Measurements from ENCODE around the gene NT5C1A.
A peak's percentile ranks its signal among the peaks of the same experiment; 100 is the strongest.

The NT5C1A gene

GRCh38 chr1:39668111-39668510 lies 3.8 kb downstream of the NT5C1A start:
- TF ChIP-seq EZH2phosphoT487 (IDR thresholded peaks at IDR 0.05; ENCODE audit: low read depth) (no peak), CTCF (IDR thresholded peaks at IDR 0.05; ENCODE audit: low read depth, low read length) (no peak)
- Histone ChIP-seq H3K27ac (ENCODE audit: low read length) (peak overlapping the region; percentile 93; the same call in 1 of the 2 replicates), H3K27me3 (ENCODE audit: low read depth, low read length) (no peaks in the 10 kb centered on the region), H3K9me3 (ENCODE audit: insufficient read depth, low read length) (no peaks in the 10 kb centered on the region), H3K9ac (ENCODE audit: low read length) (no peak overlapping the region), H3K4me1 (ENCODE audit: low read length) (peaks cover 48% of the 10 kb centered on the region), H4K20me1 (ENCODE audit: insufficient read depth, low read length) (no peaks in the 10 kb centered on the region), H3K79me2 (ENCODE audit: low read length) (no peaks in the 10 kb centered on the region), H3K36me3 (replicated peaks; ENCODE audit: low read depth, low read length) (no peaks in the 10 kb centered on the region), H2AFZ (ENCODE audit: low read depth, low read length) (no peak overlapping the region), H3K4me2 (ENCODE audit: low read length) (peak overlapping the region; percentile 75), H3K4me3 (ENCODE audit: low read length) (no peak overlapping the region)

- Histone ChIP-seq H3K27ac (ENCODE audit: low read length) (peak overlapping the region; percentile 93), H3K4me3 (ENCODE audit: low read length) (peak overlapping the region; percentile 49), H3K79me2 (ENCODE audit: low read length) (no peaks in the 10 kb centered on the region), H3K4me1 (ENCODE audit: low read length) (peaks cover 59% of the 10 kb centered on the region), H3K27me3 (ENCODE audit: low read depth, low read length) (no peaks in the 10 kb centered on the region), H3K9ac (ENCODE audit: low read length) (peak overlapping the region; percentile 48; the same call in 1 of the 2 replicates), H3K36me3 (replicated peaks; ENCODE audit: low read depth, low read length) (no peaks in the 10 kb centered on the region), H3K9me3 (ENCODE audit: insufficient read depth, low read length) (no peaks in the 10 kb centered on the region), H4K20me1 (ENCODE audit: insufficient read depth, low read length) (no peaks in the 10 kb centered on the region), H3K4me2 (ENCODE audit: low read length) (peak overlapping the region; percentile 75), H2AFZ (ENCODE audit: low read depth, low read length) (no peak overlapping the region)
- TF ChIP-seq EZH2phosphoT487 (IDR thresholded peaks at IDR 0.05; ENCODE audit: low read depth) (no peak), CTCF (IDR thresholded peaks at IDR 0.05; ENCODE audit: low read depth, low read length) (no peak)
Measured at GRCh38 chr1:39666772-39667171, 5.1 kb downstream of the NT5C1A start.

GRCh38 chr1:39663559-39663958 lies 8.3 kb downstream of the NT5C1A start:
- Histone ChIP-seq H3K4me1 (ENCODE audit: low read length) (peaks cover 51% of the 10 kb centered on the region), H2AFZ (ENCODE audit: low read depth, low read length) (no peak overlapping the region), H3K27ac (ENCODE audit: low read length) (no peak overlapping the region), H3K4me3 (ENCODE audit: low read length) (no peak overlapping the region), H3K9ac (ENCODE audit: low read length) (no peak overlapping the region), H3K79me2 (ENCODE audit: low read length) (no peaks in the 10 kb centered on the region), H3K9me3 (ENCODE audit: insufficient read depth, low read length) (no peaks in the 10 kb centered on the region), H3K27me3 (ENCODE audit: low read depth, low read length) (no peaks in the 10 kb centered on the region), H4K20me1 (ENCODE audit: insufficient read depth, low read length) (no peaks in the 10 kb centered on the region), H3K36me3 (replicated peaks; ENCODE audit: low read depth, low read length) (no peaks in the 10 kb centered on the region), H3K4me2 (ENCODE audit: low read length) (no peak overlapping the region)
- TF ChIP-seq EZH2phosphoT487 (IDR thresholded peaks at IDR 0.05; ENCODE audit: low read depth) (no peak), CTCF (IDR thresholded peaks at IDR 0.05; ENCODE audit: low read depth, low read length) (no peak)

GRCh38 chr1:39662861-39663260 lies 9.0 kb downstream of the NT5C1A start:
- no peak overlapping the region for H3K9ac ChIP-seq (ENCODE audit: low read length)
- TF ChIP-seq CTCF (IDR thresholded peaks at IDR 0.05; ENCODE audit: low read depth, low read length) (no peak), EZH2phosphoT487 (IDR thresholded peaks at IDR 0.05; ENCODE audit: low read depth) (no peak)
- H3K27ac ChIP-seq (ENCODE audit: low read length) = no peak overlapping the region
- no peaks in the 10 kb centered on the region for H4K20me1 ChIP-seq (ENCODE audit: insufficient read depth, low read length)
- no peaks in the 10 kb centered on the region for H3K9me3 ChIP-seq (ENCODE audit: insufficient read depth, low read length)
- H2AFZ ChIP-seq (ENCODE audit: low read depth, low read length) = no peak overlapping the region
- H3K4me1 ChIP-seq (ENCODE audit: low read length) = peaks cover 46% of the 10 kb centered on the region
- H3K27me3 ChIP-seq (ENCODE audit: low read depth, low read length) = no peaks in the 10 kb centered on the region
- peak overlapping the region; percentile 20 for H3K4me2 ChIP-seq (ENCODE audit: low read length)
- H3K79me2 ChIP-seq (ENCODE audit: low read length) = no peaks in the 10 kb centered on the region
- H3K4me3 ChIP-seq (ENCODE audit: low read length) = no peak overlapping the region
- H3K36me3 ChIP-seq (replicated peaks; ENCODE audit: low read depth, low read length) = no peaks in the 10 kb centered on the region
